GM12874 (cell line): ENCODE results near the gene HLA-DPA1.

Experiments used
- TF ChIP-seq, protein P1 (sequence below): IDR thresholded peaks from 2 replicates; pipeline ENCODE4 v1.5.1; 2011; ENCODE audit warnings: low read depth, mild to moderate bottlenecking, control low read depth, low read length, moderate library complexity; ENCODE audit not compliant: insufficient read depth

Gene HLA-DPA1

DNA sequence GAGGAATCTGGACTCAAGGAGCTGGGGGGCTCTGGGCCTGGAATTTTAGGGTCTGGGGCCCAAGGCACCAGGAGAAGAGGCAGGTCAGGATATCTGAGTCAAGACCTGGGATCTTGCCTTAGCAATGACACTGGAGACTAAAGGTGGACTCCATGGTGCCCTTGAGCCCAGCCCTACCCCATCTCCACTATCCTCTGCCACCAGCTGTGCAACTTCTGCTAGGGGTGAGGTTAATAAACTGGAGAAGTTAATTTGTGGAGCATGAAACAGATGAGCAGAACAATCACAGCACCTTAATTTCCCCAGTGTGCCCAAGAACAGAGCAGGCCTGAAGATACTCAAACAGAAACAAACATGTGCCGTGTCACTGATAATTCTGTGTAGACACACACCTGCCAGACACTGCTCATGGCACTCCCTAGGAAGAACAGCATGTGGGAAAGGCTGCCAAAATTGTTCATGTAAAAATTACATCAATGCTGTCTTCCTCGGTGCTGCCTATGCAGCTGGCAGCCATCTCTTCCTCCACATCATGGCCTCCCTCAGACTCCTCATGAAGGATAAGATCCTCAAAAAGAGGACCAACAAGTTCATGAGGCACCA lies 5.6 kb upstream of the HLA-DPA1 start:
- TF ChIP-seq, protein P1, sequence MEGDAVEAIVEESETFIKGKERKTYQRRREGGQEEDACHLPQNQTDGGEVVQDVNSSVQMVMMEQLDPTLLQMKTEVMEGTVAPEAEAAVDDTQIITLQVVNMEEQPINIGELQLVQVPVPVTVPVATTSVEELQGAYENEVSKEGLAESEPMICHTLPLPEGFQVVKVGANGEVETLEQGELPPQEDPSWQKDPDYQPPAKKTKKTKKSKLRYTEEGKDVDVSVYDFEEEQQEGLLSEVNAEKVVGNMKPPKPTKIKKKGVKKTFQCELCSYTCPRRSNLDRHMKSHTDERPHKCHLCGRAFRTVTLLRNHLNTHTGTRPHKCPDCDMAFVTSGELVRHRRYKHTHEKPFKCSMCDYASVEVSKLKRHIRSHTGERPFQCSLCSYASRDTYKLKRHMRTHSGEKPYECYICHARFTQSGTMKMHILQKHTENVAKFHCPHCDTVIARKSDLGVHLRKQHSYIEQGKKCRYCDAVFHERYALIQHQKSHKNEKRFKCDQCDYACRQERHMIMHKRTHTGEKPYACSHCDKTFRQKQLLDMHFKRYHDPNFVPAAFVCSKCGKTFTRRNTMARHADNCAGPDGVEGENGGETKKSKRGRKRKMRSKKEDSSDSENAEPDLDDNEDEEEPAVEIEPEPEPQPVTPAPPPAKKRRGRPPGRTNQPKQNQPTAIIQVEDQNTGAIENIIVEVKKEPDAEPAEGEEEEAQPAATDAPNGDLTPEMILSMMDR = no peak

DNA sequence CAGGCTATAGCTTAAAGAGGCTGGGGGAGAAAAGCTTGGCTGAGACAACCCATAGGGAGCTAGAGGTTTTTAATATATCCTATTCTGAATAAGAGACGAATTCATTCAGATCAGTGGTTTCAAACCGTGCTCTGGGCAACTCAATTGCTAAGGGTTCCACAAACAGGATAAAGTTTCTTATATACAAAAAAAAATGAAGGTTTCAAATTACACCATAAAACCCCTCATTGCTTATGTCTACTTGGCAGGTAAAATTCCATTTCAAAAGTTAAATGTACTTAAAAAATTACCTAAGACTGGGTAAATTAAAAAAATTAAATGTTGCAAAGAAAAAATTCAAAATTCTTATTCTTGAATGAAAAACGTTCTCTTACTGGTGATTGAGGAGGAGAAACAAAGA lies 5.0 kb upstream of the HLA-DPA1 start:
- TF ChIP-seq, protein P1 = no peak

DNA sequence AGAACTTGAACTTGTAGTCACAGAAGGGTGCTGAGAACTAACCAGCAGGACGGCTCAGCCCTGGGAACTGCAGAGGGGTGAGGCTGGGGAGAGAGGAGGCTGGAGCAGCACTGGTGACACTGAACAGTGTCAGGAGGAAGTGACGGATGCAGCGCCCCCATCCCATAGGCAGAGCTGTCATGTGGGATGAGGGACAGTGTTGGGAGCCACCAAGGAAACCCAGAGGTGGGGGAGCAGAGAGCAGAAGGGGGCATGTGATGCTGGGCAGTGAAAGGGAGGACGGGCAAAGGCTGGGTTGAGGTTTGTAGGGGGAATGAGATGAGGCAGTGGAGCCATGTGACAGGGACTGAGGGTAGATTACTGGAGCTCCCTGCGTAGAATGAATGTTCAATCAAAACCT lies 4.5 kb upstream of the HLA-DPA1 start:
- TF ChIP-seq, protein P1 = no peak

DNA sequence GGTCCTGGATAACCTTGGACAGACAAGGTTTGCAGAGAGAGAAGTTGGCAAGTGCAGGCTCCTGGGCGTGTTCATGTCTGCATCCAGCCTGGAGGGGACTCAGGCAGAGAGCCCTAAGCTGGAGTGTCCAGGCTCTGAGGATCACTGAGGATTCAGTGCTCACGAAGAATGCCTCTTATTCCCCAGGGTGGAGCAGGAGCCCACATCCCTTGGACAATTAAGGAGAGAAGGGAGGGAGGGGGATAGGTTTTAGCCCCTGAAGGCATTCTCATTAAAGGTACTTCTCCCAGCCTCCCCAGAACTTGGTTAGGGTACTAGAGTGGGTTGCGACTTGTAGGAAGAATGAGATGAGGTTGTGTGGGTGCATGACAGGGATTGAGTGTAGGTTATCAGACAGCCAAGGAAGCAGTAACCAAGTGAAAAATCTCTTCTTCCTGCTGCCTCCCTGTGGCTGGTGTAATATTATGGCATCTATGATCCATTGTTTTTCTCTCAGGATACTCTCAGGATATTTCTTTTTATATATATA lies 3.0 kb upstream of the HLA-DPA1 start:
- TF ChIP-seq, protein P1 = no peak

DNA sequence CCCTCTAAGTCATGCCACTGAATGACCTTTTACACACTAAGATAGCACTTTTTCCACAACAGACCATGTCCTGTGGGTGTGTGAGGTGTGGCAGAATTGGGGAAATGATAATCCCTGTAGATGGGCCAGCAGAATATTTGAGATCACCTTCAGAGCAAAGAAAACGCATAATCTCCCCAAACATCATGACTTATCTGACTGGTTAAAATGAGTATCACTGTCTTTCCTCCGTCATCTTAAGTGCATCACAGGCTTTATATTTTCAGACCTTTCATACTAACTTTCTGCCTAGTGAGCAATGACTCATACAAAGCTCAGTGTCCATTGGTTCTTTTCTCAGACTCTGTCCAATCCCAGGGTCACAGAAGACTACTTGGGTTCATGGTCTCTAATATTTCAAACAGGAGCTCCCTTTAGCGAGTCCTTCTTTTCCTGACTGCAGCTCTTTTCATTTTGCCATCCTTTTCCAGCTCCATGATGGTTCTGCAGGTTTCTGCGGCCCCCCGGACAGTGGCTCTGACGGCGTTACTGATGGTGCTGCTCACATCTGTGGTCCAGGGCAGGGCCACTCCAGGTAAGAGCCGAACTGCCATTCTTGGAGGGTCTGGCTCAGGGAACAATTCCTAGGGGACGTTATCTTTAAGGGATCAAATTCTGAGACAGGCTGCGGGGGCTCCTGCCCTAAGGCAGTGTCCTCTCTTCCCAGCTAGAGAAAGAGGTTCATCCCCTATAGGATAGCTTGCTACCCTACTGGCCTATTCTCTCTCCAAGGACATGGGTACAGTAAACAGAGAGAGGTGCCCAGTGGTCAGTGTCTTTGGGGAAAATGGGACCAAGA lies 2.3 kb upstream of the HLA-DPA1 start, which contains the start of gene HLA-DPB1:
Gene HLA-DPB1 (plus strand): TSS at position 423 of the 838 bp plus-strand sequence. CDS start 52 bp downstream, at position 475.
- TF ChIP-seq, protein P1 = no peak

DNA sequence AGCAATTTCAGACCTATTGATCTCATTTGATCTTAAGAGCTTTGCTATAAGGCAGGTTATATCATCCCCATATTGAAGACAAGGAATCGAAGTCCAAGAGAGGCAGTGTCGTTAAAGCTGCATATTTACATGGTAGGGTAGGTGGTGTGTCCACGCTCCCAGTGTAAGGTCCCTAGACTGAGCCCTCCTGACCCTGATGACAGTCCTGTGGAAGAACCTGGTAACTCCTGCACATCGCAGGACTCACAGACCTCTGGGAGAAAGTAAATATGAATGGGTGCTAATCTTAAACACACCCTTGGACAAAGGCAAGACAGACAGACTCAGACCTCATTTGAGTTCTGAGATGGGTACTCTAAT lies 1.7 kb upstream of the HLA-DPA1 start:
- TF ChIP-seq, protein P1 = no peak

DNA sequence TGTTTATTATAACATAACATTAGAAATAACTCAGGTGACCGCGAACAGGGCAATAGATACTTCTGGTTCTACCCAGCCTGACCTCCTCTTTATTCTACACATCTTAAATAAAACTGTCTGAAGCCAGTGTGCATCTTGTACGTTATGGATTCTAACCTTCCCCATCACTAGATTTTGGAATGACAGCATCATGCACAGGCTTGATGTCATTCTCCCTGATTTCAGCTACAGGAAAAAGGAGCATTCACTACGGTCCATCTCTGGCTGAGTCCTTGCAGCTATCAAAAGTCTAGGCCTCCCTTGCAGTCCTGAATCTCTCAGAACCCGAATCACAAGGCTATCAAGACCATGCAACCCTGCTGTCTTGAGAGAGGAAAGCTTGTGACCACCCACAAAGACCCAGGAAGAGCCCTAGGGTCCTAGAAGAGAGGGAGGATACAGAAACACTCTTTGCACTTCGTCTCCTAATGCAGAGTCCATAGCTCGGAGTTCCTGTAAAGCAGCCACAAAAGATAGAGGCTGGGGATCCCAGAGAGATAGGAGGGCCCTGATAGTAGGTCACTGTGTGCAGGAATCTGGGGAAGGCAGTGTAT lies 845 bp downstream of the HLA-DPA1 start:
- TF ChIP-seq, protein P1 = no peak
